IMR-90 (cell line): Measurements from ENCODE around the gene ANKRD11. TPM values are rescaled to one million over a fixed set of nuclear protein-coding genes. Genes with fewer than 3 reads are reported as not detected.

Experiments
- ATAC-seq: fragments of 200-7000 bp; cut with Tn5 transposase; 2 replicates; pipeline ENCODE4 v1.9.1; 2020; ENCODE audit warnings: low read depth, mild to moderate bottlenecking, moderate library complexity
- BruUV-seq: library from RNA; stranded (reverse); fragments of 400-500 nt; replicated peaks from 2 replicates; lab custom pipeline; 2021; lab: Mats Ljungman, UMichigan
- CTCF ChIA-PET: fragments of 300-600 bp; formaldehyde crosslinking; extraction: SDS; loops from one replicate; lab custom pipeline; 2021; ENCODE audit warnings: antibody characterized with exemption; lab: Yijun Ruan, JAX
- POLR2A ChIA-PET: fragments of 300-600 bp; sonication (Branson Sonifier 250); formaldehyde crosslinking; loops from one replicate; lab custom pipeline; 2022; ENCODE audit warnings: antibody characterized with exemption; ENCODE audit not compliant: unreplicated experiment; lab: Charles Lee
- DNase-seq: peaks from one replicate; pipeline ENCODE4 v3.0.0; 2013
- H2AFZ ChIP-seq: replicated peaks from 2 replicates; pipeline ENCODE3; 2013; ENCODE audit warnings: low read length, mild to moderate bottlenecking; ENCODE audit not compliant: poor library complexity
- H2AK5ac ChIP-seq: 2 replicates; pipeline ENCODE4 v1.6.1; 2013; ENCODE audit warnings: low read depth, low read length, inconsistent platforms
- H2AK9ac ChIP-seq: replicated peaks from 2 replicates; pipeline ENCODE3; 2013; ENCODE audit warnings: mild to moderate bottlenecking, low read depth, low read length, moderate library complexity; ENCODE audit not compliant: poor library complexity
- H2BK120ac ChIP-seq: 2 replicates; pipeline ENCODE4 v1.6.1; 2013; ENCODE audit warnings: low read depth, low read length, inconsistent platforms
- H2BK15ac ChIP-seq: 3 replicates; pipeline ENCODE4 v1.6.1; 2013; ENCODE audit warnings: low read depth, low read length, inconsistent platforms
- H2BK20ac ChIP-seq: 2 replicates; pipeline ENCODE4 v1.6.1; 2013; ENCODE audit warnings: low read depth, mild to moderate bottlenecking, inconsistent platforms, low read length, moderate library complexity
- H2BK5ac ChIP-seq: 2 replicates; pipeline ENCODE4 v1.6.1; 2013; ENCODE audit warnings: mild to moderate bottlenecking, low read depth, low read length, inconsistent platforms; ENCODE audit not compliant: poor library complexity, severe bottlenecking
- H3K14ac ChIP-seq: replicated peaks from 2 replicates; pipeline ENCODE4 v1.6.1; 2013; ENCODE audit warnings: low read depth, low read length, inconsistent platforms
- H3K18ac ChIP-seq: 2 replicates; pipeline ENCODE4 v1.6.1; 2013; ENCODE audit warnings: low read depth, low read length, control low read depth
- H3K23ac ChIP-seq: 2 replicates; pipeline ENCODE4 v1.6.1; 2013; ENCODE audit warnings: low read depth, low read length, inconsistent platforms
- H3K27ac ChIP-seq: 2 replicates; pipeline ENCODE4 v1.5.1; 2013; ENCODE audit warnings: mild to moderate bottlenecking, control low read depth, low read length; ENCODE audit not compliant: insufficient read depth
- H3K27me3 ChIP-seq: 2 replicates; pipeline ENCODE4 v1.6.1; 2013; ENCODE audit warnings: low read length; ENCODE audit not compliant: control insufficient read depth, insufficient read depth
- H3K36me3 ChIP-seq: 2 replicates; pipeline ENCODE4 v1.6.1; 2013; ENCODE audit warnings: low read length, mixed read lengths; ENCODE audit not compliant: control insufficient read depth, insufficient read depth
- H3K4ac ChIP-seq: 2 replicates; pipeline ENCODE4 v1.6.1; 2013; ENCODE audit warnings: low read depth, low read length, inconsistent platforms
- H3K4me1 ChIP-seq: 2 replicates; pipeline ENCODE4 v1.6.1; 2013; ENCODE audit warnings: low read length, mixed read lengths; ENCODE audit not compliant: control insufficient read depth, insufficient read depth
- H3K4me2 ChIP-seq: 2 replicates; pipeline ENCODE4 v1.6.1; 2013; ENCODE audit warnings: low read depth, mild to moderate bottlenecking, control low read depth, low read length, moderate library complexity
- H3K4me3 ChIP-seq: 2 replicates; pipeline ENCODE4 v1.5.1; 2013; ENCODE audit warnings: low read depth, mild to moderate bottlenecking, control low read depth, low read length, moderate library complexity; ENCODE audit not compliant: insufficient read depth
- H3K56ac ChIP-seq: 2 replicates; pipeline ENCODE4 v1.6.1; 2013; ENCODE audit warnings: low read length, inconsistent platforms; ENCODE audit not compliant: insufficient read depth; ENCODE audit errors: extremely low read depth
- H3K79me1 ChIP-seq, 2 experiments: 2 replicates each; pipeline ENCODE4 v1.6.1; 2013; ENCODE audit warnings: low read length in 2 of 2, inconsistent platforms in 1 of 2, low read depth in 1 of 2
- H3K9ac ChIP-seq: 2 replicates; pipeline ENCODE4 v1.6.1; 2013; ENCODE audit warnings: low read depth, low read length, control low read depth
- H3K9me1 ChIP-seq: 2 replicates; pipeline ENCODE4 v1.6.1; 2013; ENCODE audit warnings: low read length, inconsistent platforms; ENCODE audit not compliant: insufficient read depth
- H3K9me3 ChIP-seq: 2 replicates; pipeline ENCODE4 v1.6.1; 2013; ENCODE audit warnings: low read length; ENCODE audit not compliant: control insufficient read depth, insufficient read depth
- H4K20me1 ChIP-seq: 2 replicates; pipeline ENCODE4 v1.6.1; 2013; ENCODE audit warnings: low read length, inconsistent platforms; ENCODE audit not compliant: insufficient read depth
- H4K5ac ChIP-seq: 2 replicates; pipeline ENCODE4 v1.6.1; 2013; ENCODE audit warnings: mild to moderate bottlenecking, low read depth, low read length, control low read depth
- H4K8ac ChIP-seq, 2 experiments: 2 replicates each; pipeline ENCODE4 v1.6.1; 2013; ENCODE audit warnings: low read depth in 2 of 2, low read length in 2 of 2, control low read depth in 1 of 2, inconsistent platforms in 1 of 2
- H4K91ac ChIP-seq: 2 replicates; pipeline ENCODE4 v1.6.1; 2013; ENCODE audit warnings: low read depth, low read length, inconsistent platforms; ENCODE audit not compliant: insufficient read depth
- CTCF ChIP-seq: conservative IDR thresholded peaks from 2 replicates; pipeline ENCODE4 v1.5.1; 2012; ENCODE audit warnings: mild to moderate bottlenecking, low read depth, low read length, improper control_type of control experiment
- MAFK ChIP-seq: IDR thresholded peaks from 2 replicates; pipeline ENCODE4 v1.6.1; 2012; ENCODE audit warnings: low read depth, low read length, improper control_type of control experiment
- WGBS, 2 experiments: methylation state at CpG; one replicate each; pipeline versions ENCODE4 v1.1.5 to v1.1.7; 2013; ENCODE audit warnings: missing lambda C conversion rate in 2 of 2; ENCODE audit not compliant: insufficient read length in 1 of 2; ENCODE audit errors: extremely low coverage in 2 of 2; 5-methylcytosine and 5-hydroxymethylcytosine counted together
- dilution Hi-C: fragments of 300-500 bp; cut with HindIII; formaldehyde crosslinking; loops from one replicate; pipeline ENCODE4 v1.14.3; 2018; ENCODE audit warnings: low sequenced_read_pairs; ENCODE audit not compliant: unreplicated experiment
- in situ Hi-C: fragments of 300-500 bp; cut with MboI; formaldehyde crosslinking; loops from 3 replicates; pipeline ENCODE4 v1.14.3; 2019; ENCODE audit warnings: low sequenced_read_pairs, inconsistent platforms, mixed read lengths
- intact Hi-C: fragments of 100-400 bp; cut with micrococcal nuclease; formaldehyde crosslinking; loops from 2 replicates; pipeline ENCODE4 v1.10.0; 2022
- polyA plus RNA-seq, 3 experiments: library from polyadenylated mRNA; depleted of rRNA; stranded (reverse); fragments of >200 nt; gene quantifications; 2 replicates each; pipeline ENCODE4 v1.2.3, GENCODE V29; 2012; ENCODE audit warnings: low replicate concordance in 1 of 3
- total RNA-seq: library from RNA; depleted of rRNA; stranded (reverse); fragments of >200 nt; gene quantifications from 2 replicates; pipeline ENCODE4 v1.2.3, GENCODE V29; 2012
- TF ChIP-seq, protein P1 (sequence below): fragments of 150-350 bp; IDR thresholded peaks from 2 replicates; pipeline ENCODE4 v1.6.1; 2017; ENCODE audit warnings: mild to moderate bottlenecking, antibody characterized with exemption, low read length, low read depth

ANKRD11 gene
- total and polyA plus RNA-seq, 2 of the 4 experiments (the other 2 are of a cell fraction): 46.8 to 71.9 TPM

GRCh38 chr16:89373355-89374110, 116.8 kb downstream of the ANKRD11 start:
- Histone ChIP-seq H3K18ac (no peak overlapping the region), H2BK20ac (no peak overlapping the region), H3K14ac (no peak overlapping the region), H3K4ac (no peak overlapping the region), H3K4me2 (no peak overlapping the region), H2AFZ (no peak overlapping the region), H3K36me3 (peaks cover 10% of the 10 kb centered on the region; the same call in 1 of the 2 replicates), H3K27ac (no peak overlapping the region), H4K91ac (no peak overlapping the region), H3K79me1 (peaks cover 9 to 94% of the 10 kb centered on the region in 2 experiments; a peak in 3 of 4 replicates), H3K27me3 (no peaks in the 10 kb centered on the region), H4K8ac (no peak overlapping the region), H4K20me1 (peaks cover 100% of the 10 kb centered on the region), H2BK15ac (no peak overlapping the region), H3K4me3 (no peak overlapping the region), H2BK5ac (no peak overlapping the region), H4K5ac (no peak overlapping the region), H2BK120ac (no peak overlapping the region), H3K23ac (no peak overlapping the region), H3K9ac (no peak overlapping the region), H2AK9ac (peak overlapping the region; percentile 19), H2AK5ac (no peak overlapping the region), H3K56ac (no peak overlapping the region), H3K4me1 (peaks cover 31% of the 10 kb centered on the region), H3K9me3 (no peaks in the 10 kb centered on the region), H3K9me1 (peaks cover 57% of the 10 kb centered on the region)
- DNase-seq (peak; percentile 55), ATAC-seq (no peak)
- dilution Hi-C loops (no loop called here), intact Hi-C loops (loop anchor here (5.0 kb wide), 1 partner anchor 134 kb away; the partner anchor contains the start of gene SPG7), in situ Hi-C loops (no loop called here)
- TF ChIP-seq CTCF (no peak), MAFK (peak; percentile 43; the same call in 1 of the 2 replicates)
- TF ChIP-seq, protein P1, sequence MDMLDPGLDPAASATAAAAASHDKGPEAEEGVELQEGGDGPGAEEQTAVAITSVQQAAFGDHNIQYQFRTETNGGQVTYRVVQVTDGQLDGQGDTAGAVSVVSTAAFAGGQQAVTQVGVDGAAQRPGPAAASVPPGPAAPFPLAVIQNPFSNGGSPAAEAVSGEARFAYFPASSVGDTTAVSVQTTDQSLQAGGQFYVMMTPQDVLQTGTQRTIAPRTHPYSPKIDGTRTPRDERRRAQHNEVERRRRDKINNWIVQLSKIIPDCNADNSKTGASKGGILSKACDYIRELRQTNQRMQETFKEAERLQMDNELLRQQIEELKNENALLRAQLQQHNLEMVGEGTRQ: no peak
- POLR2A ChIA-PET: no interaction called here
- no TSS peak for BruUV-seq
- 88% methylated on average over 11 of the region's 32 CpGs; no CpG with 5 or more reads in 1 of the 2 experiments for WGBS, 2 experiments
- CTCF ChIA-PET: no interaction called here
